HG02981 (cell line): ENCODE measurements around the gene RPL7A.
"Not testable (repeated sequence)": the region's sequence is repeated elsewhere in the genome, so short reads cannot be mapped to it uniquely, and the experiment has no call there.

Source experiments
- ATAC-seq: cut with Tn5 transposase; IDR thresholded peaks from one replicate; pipeline ENCODE4 v1.9.1; 2021; ENCODE audit warnings: mild to moderate bottlenecking, moderate library complexity; ENCODE audit not compliant: unreplicated experiment

The RPL7A gene

DNA sequence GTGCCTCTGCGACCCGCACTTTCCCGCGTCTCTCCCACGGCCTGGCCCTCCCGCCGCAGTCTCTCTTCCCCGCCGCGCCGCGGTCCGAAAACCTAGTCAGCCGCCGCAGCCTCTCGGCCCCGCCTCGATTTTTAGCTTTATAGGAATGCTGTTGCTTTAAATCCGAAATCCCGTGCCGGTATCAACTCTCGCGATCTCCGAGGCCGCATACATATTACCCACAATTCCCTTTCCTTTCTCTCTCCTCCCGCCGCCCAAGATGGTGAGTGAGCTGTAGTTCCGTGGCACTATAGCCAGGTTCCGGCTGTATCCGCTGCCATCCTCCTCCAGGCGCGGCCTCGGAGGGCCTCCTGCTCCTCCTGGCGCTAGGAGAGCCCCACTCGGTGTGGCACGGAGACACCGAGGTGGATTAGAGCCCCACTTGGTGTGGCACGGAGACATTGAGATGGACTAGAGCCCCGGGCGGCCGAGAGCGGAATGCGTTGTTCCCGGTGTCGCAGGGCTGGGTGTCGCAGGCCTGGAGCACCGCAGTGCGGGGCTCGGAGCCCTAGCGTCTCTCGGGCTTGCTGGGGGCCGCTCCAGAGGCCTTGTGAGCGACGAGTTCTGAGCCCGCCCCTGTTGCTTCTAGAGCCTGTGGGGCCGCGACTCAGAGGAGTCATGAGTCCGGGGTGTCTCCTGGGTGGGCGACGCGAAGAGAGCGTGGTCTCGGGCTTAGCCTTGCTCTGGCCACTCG is at the start of gene RPL7A, which contains the start of gene MED22:
Gene RPL7A, plus strand, starts transcription at position 234 of the 733 bp plus-strand sequence. Its CDS starts 26 bp downstream, at position 260.
Gene MED22, minus strand, starts transcription at position 147 of the 733 bp plus-strand sequence. CDS start 1,469 bp downstream, outside the sequence.
- ATAC-seq: peak; percentile 70

DNA sequence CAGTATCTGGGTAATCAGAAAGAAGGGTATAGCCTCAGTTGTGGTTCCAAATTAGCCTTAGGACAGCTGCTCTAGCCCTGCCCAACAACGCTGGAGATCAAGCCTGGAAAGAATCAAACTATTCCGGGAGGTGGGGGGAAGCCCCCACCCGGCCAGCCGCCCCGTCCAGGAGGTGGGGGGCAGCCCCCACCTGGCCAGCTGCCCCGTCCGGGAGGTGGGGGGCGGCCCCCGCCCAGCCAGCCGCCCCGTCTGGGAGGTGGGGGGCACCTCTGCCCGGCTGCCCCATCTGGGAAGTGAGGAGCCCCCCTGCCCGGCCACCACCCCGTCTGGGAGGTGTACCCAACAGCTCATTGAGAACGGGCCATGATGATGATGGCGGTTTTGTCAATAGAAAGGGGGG is 48.0 kb upstream of the RPL7A start:
- ATAC-seq: not testable (repeated sequence)

DNA sequence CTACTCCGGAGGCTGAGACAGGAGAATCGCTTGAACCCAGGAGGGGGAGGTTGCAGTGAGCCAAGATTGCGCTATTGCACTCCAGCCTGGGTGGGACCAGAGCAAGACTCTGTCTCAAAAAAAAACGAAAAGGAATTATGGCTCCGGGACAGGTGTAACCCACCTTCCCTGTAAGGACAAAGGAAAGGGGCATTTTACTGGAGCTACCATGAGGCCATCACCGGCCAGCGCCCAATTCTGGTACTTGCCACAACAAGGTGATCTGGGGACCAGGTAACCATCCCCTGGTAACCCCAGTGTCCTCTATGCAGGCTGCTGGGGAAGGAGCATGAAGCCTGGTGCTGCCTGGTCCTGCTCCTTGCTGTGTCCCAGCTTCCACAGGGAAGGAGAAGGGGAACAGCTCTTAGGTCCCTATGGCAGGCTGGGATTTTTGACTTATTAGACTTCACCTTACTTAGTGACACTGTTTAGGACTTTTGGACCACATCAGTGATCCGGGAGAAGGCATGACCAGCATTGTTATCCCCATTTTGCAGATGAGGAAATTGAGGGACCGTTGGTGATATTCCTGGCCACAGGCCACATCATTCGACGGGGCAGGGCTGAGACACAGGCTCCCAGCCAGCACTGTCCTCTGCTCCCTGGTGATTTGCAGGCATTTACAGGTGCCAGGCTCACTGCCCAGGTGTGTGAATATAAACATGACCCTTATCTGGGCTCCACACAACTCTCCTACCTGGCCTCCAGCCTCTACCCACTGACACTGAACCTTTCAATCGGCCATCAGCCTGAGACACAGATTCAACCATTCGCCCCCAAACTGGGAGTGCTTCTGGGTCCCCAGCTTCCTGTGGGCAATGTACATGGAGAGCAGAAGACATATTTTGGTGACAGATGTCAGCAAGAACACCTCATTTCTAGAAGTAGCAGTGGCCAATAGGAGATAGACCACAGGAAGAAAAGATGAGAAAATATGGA is 46.5 kb upstream of the RPL7A start:
- no peak for ATAC-seq

DNA sequence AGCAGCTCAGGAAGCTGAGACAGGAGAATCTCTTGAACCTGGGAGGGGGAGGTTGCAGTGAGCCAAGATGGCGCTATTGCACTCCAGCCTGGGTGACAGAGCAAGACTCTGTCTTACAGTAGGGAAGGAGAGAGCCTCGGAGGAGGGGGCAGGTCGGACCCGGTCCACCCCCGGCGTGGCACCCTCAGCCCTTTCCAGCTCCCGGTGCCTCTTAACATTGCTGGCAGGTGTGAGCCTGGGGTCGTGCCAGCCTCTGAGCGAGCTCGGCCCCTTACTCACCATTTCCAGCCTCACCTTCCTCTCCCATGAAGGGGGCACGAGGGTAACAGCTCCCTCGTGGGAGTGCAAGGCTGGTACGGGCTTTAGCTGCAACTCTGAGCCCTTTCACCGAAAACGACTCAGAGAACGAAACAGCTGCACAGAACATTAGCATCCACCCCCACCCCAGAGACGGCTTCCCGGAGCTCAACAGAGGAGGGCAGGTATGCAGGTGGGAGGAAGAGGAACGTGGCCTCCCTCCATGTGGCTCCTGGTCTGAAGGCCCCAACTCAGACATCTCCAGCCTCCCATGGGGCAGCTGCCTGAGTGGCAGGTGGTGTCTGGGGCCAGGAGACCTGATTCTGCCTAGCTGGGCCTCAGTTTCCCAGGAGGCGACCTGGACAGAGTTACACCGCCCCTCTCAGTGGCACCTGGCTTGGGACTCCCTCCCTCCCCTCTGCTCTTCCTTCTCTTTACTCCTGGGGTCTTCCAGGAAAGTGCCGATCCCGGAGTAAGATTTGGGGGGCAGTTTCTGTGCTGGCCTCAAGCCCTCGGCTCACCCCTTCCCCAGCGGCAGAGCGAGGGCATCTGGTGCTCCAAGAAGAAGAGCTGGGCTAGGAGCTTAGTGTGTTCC is 44.5 kb upstream of the RPL7A start:
- no peak for ATAC-seq

DNA sequence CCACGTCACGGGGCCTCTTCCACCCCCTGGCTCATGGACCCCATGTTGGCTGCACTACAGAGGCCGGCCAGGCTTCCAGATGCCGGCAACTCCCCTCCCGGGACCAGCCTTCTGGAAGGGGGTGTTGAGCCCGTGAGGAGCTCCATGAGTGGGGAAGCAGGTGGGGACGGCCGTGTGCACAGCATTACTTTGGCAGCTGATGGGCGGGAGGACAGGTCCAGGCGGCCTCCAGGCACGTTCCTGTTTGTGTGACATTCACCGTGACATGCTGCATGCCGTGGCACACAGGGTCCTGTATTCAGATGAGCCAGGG is 43.9 kb upstream of the RPL7A start:
- ATAC-seq: no peak

DNA sequence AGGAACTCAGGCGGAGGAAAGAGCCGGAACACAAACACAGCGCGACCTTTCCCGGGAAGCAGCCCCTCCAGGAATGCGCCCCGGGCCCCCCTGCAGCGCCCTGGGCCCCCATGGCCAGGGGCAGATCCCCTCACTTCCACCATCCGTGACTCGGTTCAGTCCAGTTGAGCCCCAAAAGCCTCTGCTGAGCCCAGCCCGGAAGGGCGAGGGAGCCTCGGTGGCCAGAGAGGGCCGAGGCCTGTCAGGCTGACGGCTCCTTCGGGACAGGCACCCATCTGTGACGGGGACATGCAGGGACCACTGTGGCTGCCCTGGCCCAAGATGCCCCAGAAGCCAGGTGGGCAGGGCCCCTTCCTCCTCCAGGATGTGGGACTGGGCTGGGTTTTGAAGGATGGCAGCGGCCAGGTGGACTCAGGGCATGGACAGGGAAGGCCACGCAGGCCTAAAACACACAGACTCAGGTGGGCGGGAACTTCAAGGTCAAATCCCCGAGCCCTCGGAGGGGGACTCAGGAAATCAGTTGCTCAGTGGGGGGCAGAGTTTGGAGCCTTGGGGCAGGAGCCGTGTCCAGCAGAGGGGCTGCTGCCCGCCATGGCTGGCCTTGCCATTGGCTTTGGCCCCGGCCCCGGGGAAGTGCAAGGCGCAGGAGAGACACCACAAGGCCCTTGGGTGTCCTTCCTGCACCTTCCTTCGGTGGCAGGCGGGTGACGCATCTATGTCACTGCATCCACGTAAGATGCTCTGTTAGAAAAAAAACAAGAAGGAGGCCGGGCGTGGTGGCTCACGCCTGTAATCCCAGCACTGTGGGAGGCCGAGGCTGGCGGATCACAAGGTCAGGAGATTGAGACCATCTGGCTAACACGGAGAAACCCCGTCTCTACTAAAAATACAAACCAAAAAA is 43.3 kb upstream of the RPL7A start:
- ATAC-seq: no peak

DNA sequence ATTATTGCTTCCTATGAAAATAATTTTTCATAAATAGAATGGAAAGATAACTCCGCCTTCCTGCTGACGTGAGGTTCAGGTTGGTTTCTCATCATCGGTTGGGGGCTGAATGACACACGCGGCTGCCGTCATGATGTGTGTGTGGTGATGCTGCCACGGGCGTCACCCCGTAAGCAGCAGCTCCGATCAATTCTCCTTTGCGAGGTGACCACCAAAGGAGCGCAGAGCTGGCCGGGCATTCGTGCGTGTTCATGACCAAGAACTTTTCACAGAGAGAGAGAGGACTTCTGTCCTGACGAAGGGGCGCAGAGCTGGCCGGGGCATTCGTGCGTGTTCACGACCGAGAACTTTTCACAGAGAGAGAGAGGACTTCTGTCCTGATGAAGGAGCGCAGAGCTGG is 42.3 kb upstream of the RPL7A start:
- no peak for ATAC-seq

DNA sequence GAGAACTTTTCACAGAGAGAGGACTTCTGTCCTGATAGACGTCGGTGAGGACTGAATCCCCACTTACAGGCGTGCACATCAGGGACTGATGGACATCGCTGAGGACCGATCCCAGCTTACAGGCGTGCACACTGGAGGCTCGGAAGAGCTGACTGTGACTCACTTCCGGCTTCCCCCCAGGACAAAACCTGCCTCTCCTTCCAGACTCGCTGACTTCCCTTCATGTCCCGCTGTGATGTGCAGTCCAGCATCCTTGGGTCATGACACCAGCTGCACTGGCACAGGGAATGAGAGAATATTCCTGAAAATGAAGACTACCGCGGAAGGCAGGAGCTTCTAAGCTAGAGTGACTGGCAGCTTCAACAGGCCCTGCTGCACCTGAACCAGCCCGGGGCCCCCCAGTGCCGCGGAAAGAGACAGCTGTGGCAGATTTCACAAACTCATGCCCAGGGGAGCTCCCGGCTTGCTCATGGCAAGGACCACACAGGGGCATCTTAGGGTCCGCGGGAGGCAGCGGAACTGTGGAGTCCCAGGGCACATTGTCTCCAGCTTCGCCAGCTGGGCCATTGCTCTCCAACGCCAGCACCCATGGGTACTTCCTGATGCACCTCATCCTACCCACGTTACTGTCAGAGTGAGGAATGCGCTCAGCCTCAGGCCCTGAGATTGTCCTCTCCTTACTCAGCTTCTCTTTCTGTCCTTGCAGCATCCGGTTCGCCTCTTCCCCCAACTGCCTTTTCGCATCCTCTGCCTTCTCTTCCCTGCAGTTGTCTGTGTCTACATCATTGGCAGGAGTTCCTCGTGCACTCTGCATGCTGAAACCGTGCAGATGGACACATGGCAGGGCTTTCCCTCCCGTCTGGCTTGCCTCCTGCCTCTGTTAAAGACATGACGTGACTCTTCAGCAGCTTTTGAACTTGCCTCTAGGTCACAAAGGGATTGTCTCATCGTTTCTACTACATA is 41.5 kb upstream of the RPL7A start:
- ATAC-seq: no peak

DNA sequence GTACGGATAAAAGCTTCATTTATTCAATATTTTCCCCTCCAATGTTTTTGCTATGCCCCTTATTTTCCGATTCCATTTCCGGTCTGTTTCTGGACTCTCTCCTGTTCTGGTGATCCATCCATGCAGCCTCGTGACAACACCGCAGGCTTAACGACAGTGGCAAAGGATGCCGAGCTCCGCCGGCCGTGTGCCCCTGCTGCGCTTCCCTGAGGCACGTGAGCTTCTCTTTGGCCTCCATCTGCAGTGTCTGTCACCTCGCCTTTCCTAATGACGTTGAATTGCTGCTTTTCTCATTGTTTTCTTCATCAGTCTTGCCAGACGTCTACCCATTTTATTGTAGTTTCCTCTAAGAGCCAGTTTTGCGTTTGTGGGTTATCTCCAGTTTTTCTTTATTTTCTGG is 40.7 kb upstream of the RPL7A start:
- no peak for ATAC-seq

DNA sequence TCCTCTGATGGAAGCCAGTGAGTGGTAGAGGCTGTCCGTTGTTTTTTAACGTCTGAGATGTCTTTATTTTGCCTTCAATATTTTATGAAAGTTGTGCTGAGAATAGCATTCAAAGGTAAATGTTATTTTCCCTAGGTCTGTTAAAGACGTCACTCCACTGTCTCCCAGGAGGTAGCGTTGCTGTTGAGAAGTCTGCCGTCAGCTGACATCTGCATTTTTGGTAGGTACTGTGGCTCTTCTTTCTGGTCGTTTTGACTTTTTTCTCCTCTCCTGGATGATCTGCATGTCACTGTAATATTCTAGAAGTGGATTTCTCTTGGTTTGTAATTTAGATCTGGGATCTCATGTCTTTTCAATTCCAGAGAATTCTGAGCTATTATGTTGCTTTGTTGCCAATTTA is 38.4 kb upstream of the RPL7A start:
- ATAC-seq: no peak

DNA sequence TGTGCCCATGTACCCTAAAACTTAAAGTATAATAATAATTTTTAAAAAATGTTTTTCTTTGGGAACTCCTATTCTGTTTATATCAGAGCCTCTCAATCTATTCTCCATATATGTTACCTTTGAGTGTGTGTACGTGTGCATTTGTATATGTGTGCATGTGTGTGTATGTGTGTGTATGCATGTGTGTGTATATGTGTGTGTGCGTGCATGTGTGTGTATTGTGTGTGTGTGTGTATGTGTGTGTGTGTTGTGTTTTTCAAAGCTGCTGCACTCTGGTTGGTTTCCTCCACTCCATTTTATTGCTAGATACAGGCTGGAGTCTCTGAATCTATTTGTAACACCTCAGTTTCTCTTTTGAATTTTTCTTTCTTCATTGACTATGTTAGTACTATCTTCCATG is 32.0 kb upstream of the RPL7A start:
- ATAC-seq: no peak

DNA sequence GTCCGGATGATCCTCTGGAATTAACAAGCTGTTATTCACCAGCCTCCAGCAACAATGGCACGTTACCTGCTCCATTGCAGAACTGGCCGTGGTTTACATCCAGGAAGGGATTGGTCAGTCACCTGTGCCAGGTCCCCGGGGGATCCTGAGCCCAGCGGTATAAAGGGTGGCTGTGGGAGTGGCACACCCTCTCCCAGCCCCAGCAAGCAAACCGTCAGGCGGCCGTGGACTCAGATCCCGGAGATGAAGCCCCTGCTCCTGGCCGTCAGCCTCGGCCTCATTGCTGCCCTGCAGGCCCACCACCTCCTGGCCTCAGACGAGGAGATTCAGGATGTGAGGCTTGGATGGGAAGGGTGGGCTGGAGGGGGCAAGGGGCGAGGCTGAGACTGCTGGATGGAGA is 30.5 kb upstream of the RPL7A start:
- not testable (repeated sequence) for ATAC-seq

DNA sequence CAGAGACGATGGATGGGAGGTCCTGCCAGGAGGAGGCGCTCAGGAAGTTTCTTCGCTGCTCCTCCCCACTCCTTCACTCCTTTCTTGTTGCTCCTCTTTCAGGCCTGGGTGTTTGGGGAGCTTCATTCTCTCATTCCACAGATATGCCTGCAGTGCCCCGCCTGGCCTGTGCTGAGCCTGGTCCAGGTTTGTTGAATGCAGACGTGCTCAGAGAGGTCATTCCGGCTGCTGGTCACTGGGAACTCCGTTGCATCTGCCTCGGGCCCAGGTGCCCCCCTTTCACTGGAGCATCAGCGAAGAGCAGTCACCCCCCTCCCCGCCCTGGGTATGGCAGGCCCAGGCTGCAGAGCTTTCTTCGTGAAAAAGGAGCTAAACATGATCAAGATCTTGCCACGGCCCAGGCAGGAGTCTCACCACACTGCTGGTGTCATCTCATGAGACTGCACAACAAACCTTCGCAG is 27.6 kb upstream of the RPL7A start:
- ATAC-seq: no peak

DNA sequence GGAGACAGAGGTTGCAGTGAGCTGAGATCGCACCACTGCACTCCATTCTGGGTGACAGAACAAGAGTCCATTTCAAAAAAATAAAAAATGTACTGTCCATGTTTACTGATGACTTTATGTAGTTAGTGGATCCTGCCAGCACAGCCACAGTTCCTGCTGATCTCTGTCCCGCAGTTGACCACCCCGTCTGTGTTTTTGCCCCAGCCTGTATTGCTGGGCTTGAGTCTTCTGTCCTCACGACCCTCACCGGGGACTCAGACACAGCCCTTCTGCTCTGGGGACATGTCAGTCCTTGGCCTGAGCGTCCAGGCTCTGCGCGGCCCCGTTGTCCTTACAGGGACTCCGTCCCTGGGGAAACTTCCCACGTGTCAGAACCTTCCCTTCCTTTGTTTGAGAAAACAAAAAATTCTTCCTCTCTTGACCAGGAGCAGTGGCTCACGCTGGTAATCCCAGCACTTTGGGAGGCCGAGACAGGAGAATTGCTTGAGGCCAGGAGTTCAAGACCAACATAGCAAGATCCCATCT is 26.5 kb upstream of the RPL7A start:
- ATAC-seq: no peak

DNA sequence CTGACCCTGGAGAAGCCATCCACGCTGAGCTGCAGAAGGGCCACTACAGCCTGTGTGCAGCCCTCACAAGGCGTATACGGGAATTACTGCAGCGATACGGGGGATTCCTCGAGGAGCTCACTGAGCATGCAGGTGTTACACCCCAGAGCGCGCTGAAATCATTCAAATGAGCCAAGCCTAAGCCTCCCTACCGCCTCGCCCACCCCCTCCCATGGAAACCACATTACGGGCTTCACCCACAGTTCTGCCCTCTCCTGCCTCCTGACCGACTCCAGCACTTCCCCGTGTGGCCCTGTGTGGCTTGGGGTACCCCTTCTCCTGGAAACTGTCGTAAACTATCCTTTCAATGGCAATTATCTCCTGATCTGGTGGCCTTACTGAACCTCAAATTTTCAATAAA is 25.3 kb upstream of the RPL7A start:
- no peak for ATAC-seq

DNA sequence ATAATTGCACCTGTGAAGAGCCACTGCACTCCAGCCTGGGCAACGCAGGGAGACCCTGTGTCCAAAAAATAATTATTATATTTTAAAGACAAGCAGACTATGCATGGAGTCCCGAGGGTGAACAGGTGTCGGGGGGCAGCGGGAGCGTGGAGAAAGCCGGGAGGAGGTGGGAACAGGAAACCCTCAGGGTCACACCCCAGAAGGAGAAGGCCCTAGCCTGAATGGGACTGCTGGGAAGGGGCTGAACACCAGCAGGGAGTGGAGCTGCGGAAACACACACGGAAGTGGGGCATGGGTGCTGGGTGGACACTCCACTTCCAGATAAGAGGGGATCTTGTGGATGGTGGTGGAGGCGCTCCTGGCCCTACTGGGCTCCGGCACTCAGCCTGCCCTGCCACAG is 24.8 kb upstream of the RPL7A start:
- ATAC-seq: no peak

DNA sequence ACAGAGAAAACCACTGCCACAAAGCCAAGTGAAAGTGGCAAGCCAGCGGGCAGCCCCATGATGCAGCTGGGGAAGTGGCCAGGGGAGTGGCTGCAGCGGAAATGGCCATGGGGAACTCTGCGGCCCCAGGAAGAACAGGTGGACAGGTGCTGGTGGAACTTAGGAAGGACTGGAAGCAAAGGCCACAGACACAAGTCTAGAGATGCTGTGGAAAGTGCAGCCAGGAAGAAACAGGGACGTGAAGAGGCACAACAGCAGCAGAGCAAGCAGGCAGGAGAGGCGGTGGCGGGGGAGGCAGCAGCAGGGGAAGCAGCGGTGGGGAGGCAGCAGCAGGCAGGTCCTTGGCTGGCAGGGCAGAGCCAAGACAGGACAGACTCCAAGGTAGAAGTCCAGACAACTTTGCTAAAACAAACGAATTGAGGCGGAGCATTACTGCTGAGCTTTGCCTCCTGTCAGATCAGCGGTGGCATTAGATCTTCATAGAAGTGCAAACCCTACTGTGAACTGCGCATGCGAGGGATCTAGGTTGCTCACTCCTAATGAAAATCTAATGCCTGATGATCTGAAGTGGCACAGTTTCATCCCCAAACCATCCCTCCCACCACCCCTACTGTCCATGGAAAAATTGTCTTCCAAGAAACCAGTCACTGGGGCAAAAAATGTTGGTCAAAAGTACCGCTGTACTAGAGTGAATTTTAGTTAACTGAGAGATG is 23.9 kb upstream of the RPL7A start:
- ATAC-seq: no peak

DNA sequence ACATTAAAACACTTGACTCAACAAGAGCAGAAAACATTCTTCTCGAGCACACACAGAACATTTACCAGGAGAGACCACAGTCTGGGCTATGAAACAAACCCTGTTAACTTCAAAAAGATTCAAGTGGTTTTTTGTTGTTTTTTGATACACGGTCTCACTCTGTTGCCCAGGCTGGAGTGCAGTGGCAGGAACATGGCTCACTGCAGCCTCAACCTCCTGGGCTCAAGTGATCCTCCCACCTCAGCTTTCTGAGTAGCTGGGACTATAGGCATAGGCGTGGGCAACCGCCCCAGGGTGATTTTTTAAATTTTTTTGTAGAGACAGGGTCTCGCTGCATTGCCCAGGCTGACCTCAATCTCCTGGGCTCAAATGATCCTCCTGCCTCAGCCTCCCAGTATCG is 21.0 kb upstream of the RPL7A start:
- ATAC-seq: not testable (repeated sequence)
